Epithelial cell of esophagus (primary cell): ENCODE data around the gene ARRDC4.

Experiments
- DNase-seq: peaks from one replicate; pipeline ENCODE4 v3.0.0; 2010; ENCODE audit warnings: low read depth
- H3K4me3 ChIP-seq: 2 replicates; pipeline ENCODE4 v1.5.1; 2011; ENCODE audit warnings: mild to moderate bottlenecking, low read length, control low read depth
- CTCF ChIP-seq: IDR thresholded peaks from 2 replicates; pipeline ENCODE4 v1.5.1; 2011; ENCODE audit warnings: low read depth, mild to moderate bottlenecking, low read length, control low read depth, inconsistent platforms; ENCODE audit not compliant: insufficient read depth; ENCODE audit errors: missing control alignments

Gene ARRDC4

GRCh38 chr15:97953748-97954147 is 6.8 kb upstream of the ARRDC4 start:
- TF ChIP-seq CTCF: no peak
- no peak for DNase-seq
- no peak overlapping the region for H3K4me3 ChIP-seq

- TF ChIP-seq CTCF: no peak
- no peak overlapping the region for H3K4me3 ChIP-seq
- DNase-seq: no peak
Observed at GRCh38 chr15:97955035-97955434, 5.5 kb upstream of the ARRDC4 start.

GRCh38 chr15:97955529-97955928 is 5.0 kb upstream of the ARRDC4 start:
- TF ChIP-seq CTCF: no peak

GRCh38 chr15:97959724-97960363 is 659 bp upstream of the ARRDC4 start:
- peak; percentile 67 for DNase-seq
- no peak for TF ChIP-seq CTCF
- peak overlapping the region; percentile 38 for H3K4me3 ChIP-seq

More at GRCh38 chr15:97955529-97955928, 5.0 kb upstream of the ARRDC4 start:
- DNase-seq: no peak
- no peak overlapping the region for H3K4me3 ChIP-seq

DNA sequence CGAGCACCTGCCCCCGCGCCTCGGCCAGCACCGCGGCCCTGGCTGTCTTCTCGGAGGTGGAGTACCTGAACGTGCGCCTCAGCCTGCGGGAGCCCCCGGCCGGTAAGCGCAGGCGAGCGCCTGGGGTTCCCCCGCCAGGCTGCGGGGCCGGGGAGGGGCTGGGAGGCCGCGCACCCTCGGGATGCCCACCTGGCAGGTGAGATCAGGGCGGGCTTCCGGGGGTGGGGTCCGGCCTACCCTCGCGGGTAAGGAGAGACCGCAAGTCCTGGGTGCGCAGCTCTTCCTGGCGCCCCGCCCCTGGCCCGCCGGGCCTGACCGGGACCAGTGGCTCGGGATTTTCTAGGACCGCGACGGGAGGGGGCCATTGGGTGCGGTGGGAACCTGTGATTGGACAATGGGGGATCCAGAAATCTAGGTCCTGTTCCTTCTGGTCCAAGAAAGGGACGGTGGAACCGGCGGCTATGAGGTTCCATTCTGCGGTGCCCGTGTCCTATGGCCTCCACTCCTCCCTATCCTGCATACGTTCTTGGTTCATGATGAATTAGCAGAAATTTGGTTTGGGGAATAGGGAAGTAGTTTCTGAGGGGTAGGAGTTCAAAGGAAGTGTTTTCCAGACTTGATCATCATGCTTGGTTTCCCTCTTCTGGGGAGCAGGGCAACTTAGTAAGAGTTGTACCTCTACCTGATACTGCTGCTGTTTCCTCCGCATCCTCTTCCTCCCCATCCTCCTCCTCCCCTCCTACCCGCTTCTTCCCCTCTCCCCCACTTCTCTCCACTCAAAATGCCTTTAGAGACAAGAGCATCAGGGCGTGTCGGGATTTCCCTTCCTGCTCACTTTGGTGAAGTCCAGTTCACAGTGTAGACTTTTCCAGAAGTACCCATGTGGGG is 808 bp downstream of the ARRDC4 start:
- H3K4me3 ChIP-seq: peak overlapping the region; percentile 77
- peak; percentile 36 for DNase-seq
- TF ChIP-seq CTCF: no peak

DNA sequence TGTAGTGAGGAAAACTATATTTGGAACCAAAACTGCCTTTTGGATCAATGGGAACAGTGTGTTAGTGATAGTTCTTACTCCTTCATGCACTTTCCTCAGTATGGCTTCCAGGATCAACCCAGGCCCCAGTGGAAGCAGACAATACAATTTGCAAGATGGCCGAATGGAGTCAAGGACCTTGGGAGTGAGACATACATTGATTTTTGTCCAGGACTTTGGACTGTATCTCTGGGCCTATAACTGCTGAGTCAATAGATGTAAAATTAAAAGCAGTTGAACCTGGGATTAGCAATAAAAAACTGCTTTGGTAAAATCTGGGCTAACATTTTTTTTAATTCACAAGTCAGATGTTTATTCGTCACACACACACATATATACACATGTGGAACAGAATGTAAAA is 1.8 kb downstream of the ARRDC4 start:
- TF ChIP-seq CTCF: no peak
- peak overlapping the region; percentile 77 for H3K4me3 ChIP-seq
- DNase-seq: no peak
